Endothelial cell of umbilical vein (primary cell): Measurements from ENCODE around the gene BTBD8.

ENCODE experiments used
- CTCF ChIP-seq, 2 donors: IDR thresholded peaks; 1 replicate in 1 of 2; 2 replicates in 1 of 2; pipeline ENCODE4 v1.5.1; 2011; ENCODE audit warnings: low read length in 2 of 2, mild to moderate bottlenecking in 2 of 2, moderate library complexity in 2 of 2, control low read depth in 1 of 2, inconsistent platforms in 1 of 2, low read depth in 1 of 2; ENCODE audit not compliant: insufficient read depth in 1 of 2; ENCODE audit errors: extremely low read depth in 1 of 2
- EZH2 ChIP-seq: IDR thresholded peaks from 2 replicates; pipeline ENCODE4 v1.6.1; 2012; ENCODE audit warnings: borderline replicate concordance, low read depth, mild to moderate bottlenecking, moderate library complexity, low read length, inconsistent platforms; ENCODE audit not compliant: severe bottlenecking
- POLR2AphosphoS5 ChIP-seq: IDR thresholded peaks from 2 replicates; pipeline ENCODE4 v1.6.1; 2012; ENCODE audit warnings: low read depth, mild to moderate bottlenecking, control low read depth, low read length, moderate library complexity; ENCODE audit not compliant: insufficient read depth

DNA sequence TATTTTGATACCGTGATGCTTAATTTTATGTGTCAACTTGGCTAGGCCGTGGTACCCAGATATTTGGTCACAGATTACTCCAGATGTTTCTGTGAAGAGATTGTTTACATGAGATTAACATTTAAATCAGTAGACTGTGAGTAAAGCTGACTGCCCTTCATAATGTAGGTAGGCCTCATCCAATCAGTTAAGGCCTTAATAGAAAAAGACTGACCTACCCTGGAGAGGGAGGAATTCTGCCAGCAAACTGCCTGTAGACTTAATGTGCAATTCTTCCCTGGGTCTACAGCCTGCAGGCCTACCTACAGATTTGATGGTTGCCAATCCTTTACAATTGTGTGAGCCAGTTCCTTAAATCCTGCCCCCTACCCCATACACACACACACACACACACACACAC lies 9.3 kb upstream of the BTBD8 start:
- TF ChIP-seq EZH2 (no peak), CTCF (IDR thresholded peaks at IDR 0.05; ENCODE audit: extremely low read depth in 1 of 2, insufficient read depth in 1 of 2, low read depth in 1 of 2, low read length in 2 of 2) (no peak), POLR2AphosphoS5 (no peak)
